Dendritic cell treated with granulocyte-macrophage colony-stimulating factor and Interleukin-4, amounts not matched to agents 40 ng/mL and 50 ng/mL, for 4 days (primary cell): ENCODE results near the gene KCNT2.

ENCODE experiments used
- H3K27ac Mint-ChIP-seq: one replicate; pipeline ENCODE4 v1.8.0; 2022; ENCODE audit warnings: mild to moderate bottlenecking, mixed read lengths
- H3K27me3 Mint-ChIP-seq: one replicate; pipeline ENCODE4 v1.8.0; 2022; ENCODE audit warnings: mild to moderate bottlenecking, mixed read lengths
- H3K36me3 Mint-ChIP-seq: one replicate; pipeline ENCODE4 v1.8.0; 2022; ENCODE audit warnings: low read depth, mixed read lengths
- H3K4me1 Mint-ChIP-seq: one replicate; pipeline ENCODE4 v1.8.0; 2022; ENCODE audit warnings: low read depth, mixed read lengths
- H3K4me3 Mint-ChIP-seq: one replicate; pipeline ENCODE4 v1.8.0; 2022; ENCODE audit warnings: mild to moderate bottlenecking, moderate library complexity, mixed read lengths
- H3K9me3 Mint-ChIP-seq: one replicate; pipeline ENCODE4 v1.8.0; 2022; ENCODE audit warnings: mixed read lengths
- intact Hi-C: fragments of 100-400 bp; cut with micrococcal nuclease; formaldehyde crosslinking; loops from one replicate; pipeline ENCODE4 v1.15.0; 2022

KCNT2 gene

GRCh38 chr1:196440711-196441110 is 167.5 kb downstream of the KCNT2 start:
- Mint-ChIP-seq H3K4me1 (no peaks in the 10 kb centered on the region), H3K27ac (no peak overlapping the region), H3K36me3 (no peaks in the 10 kb centered on the region), H3K4me3 (no peak overlapping the region), H3K9me3 (no peaks in the 10 kb centered on the region), H3K27me3 (no peaks in the 10 kb centered on the region)
- intact Hi-C loops = no loop called here

DNA sequence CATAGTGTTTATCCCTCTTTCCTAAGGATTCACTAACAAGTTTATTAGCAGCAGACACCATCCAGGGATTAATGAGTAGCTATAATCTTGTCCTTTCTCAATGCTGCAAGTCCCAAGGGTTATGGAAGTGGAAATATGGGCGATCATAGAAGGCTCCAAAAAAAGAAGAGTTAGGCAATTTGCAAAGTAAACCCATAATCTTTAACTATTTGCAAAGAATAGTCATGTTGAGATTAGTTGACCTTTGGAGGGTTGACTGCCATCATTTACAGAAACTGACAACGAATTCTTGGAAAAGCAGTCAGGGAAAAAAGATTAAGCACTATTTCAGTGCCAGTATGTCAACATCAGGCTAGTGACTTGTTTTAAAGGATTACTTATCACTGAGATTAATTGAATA is 169.9 kb downstream of the KCNT2 start:
- H3K27ac Mint-ChIP-seq = no peak overlapping the region
- H3K9me3 Mint-ChIP-seq = no peaks in the 10 kb centered on the region
- no peaks in the 10 kb centered on the region for H3K36me3 Mint-ChIP-seq
- no peaks in the 10 kb centered on the region for H3K4me1 Mint-ChIP-seq
- no peak overlapping the region for H3K4me3 Mint-ChIP-seq
- intact Hi-C loops = no loop called here
- no peaks in the 10 kb centered on the region for H3K27me3 Mint-ChIP-seq

GRCh38 chr1:196437671-196438070 is 170.6 kb downstream of the KCNT2 start:
- Mint-ChIP-seq H3K27ac (no peak overlapping the region), H3K9me3 (no peaks in the 10 kb centered on the region), H3K4me3 (no peak overlapping the region), H3K4me1 (no peaks in the 10 kb centered on the region), H3K27me3 (no peaks in the 10 kb centered on the region), H3K36me3 (no peaks in the 10 kb centered on the region)
- intact Hi-C loops = no loop called here

GRCh38 chr1:196433000-196433399 is 175.2 kb downstream of the KCNT2 start:
- H3K27me3 Mint-ChIP-seq = no peaks in the 10 kb centered on the region

DNA sequence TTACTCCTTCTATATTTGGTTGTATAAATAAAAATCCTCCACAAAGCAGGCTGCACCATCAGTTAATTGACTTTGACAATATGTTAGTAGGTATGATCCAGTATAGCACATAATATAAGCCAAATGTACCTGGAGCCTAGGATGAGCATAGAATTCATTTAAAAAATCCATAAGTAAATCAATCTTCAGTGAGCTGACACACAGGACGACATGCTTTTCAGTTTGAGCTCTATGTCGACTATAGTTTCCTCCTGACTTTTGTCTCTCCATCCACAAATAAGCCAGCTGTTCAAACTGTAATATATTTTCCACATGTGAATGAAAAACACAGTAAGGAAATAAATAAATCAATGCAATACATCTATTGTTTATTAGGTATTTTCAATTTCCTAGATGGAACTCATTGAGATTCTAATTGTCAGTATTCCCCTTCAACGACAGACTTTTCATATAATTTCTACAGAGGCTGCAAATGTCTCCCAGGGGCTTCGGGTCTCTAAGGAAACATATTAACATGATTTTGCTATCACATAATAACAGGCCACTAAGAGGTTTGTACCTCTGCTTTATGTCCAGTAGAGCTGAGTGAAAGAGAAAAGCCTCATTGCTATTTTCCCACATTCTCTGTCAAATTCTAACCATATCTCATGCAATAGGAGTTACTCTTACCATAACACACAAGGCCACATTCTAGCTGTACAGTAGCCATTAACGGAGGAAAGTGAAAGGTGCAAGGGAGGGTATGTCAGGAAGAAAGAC is 180.1 kb downstream of the KCNT2 start:
- H3K9me3 Mint-ChIP-seq = peaks cover 21% of the 10 kb centered on the region

More at GRCh38 chr1:196433000-196433399, 175.2 kb downstream of the KCNT2 start:
- Mint-ChIP-seq H3K36me3 (no peaks in the 10 kb centered on the region), H3K4me3 (no peak overlapping the region), H3K4me1 (no peaks in the 10 kb centered on the region), H3K27ac (no peak overlapping the region), H3K9me3 (peaks cover 21% of the 10 kb centered on the region)
- intact Hi-C loops = no loop called here

DNA sequence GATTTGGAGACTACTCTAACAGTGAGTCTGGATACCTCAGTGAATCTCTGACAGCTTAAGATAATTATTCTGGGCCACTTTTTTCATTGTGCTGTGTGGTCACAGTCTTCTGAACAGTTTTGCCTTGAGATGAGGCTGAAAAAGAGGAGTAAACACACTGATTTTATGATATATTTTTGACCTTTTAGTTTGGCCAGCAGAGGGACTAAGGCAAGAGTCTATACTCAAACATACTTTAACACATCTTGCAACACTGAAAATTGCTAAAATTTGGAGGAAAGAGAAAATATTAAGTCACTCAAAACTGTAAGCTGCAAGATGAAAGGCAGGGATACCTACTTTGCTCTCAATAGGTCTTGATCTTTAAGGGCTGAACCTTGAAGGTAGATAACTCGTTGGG is 182.7 kb downstream of the KCNT2 start:
- Mint-ChIP-seq H3K27me3 (no peaks in the 10 kb centered on the region), H3K4me1 (no peaks in the 10 kb centered on the region), H3K36me3 (no peaks in the 10 kb centered on the region), H3K27ac (no peak overlapping the region), H3K9me3 (peaks cover under 1% of the 10 kb centered on the region), H3K4me3 (no peak overlapping the region)
- intact Hi-C loops = no loop called here

More for the DNA sequence above, 180.1 kb downstream of the KCNT2 start:
- intact Hi-C loops = no loop called here
- Mint-ChIP-seq H3K27me3 (no peaks in the 10 kb centered on the region), H3K4me1 (no peaks in the 10 kb centered on the region), H3K4me3 (no peak overlapping the region), H3K27ac (no peak overlapping the region), H3K36me3 (no peaks in the 10 kb centered on the region)

DNA sequence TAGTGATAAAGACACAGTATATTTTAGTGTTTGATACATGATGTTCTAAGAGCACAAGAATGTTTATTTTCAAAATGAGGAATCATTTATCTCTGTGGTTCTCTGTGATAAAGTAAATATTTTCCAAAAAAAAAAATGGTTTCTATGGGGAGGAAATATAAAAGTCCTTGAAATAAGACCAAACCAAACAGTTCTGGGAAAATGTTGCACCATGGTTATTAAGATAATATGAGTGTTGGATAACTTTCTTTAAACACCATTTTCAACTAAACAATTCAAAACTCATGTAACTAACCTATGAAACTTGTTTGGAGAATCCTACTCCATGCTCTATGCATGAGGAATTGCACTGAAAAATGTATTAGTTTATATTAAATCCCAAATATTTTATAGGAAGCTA is 184.6 kb downstream of the KCNT2 start:
- intact Hi-C loops = no loop called here
- no peak overlapping the region for H3K27ac Mint-ChIP-seq
- no peak overlapping the region for H3K4me3 Mint-ChIP-seq
- no peaks in the 10 kb centered on the region for H3K36me3 Mint-ChIP-seq
- H3K27me3 Mint-ChIP-seq = no peaks in the 10 kb centered on the region
- no peaks in the 10 kb centered on the region for H3K4me1 Mint-ChIP-seq
- peaks cover 7% of the 10 kb centered on the region for H3K9me3 Mint-ChIP-seq

- H3K27ac Mint-ChIP-seq = no peak overlapping the region
- H3K4me3 Mint-ChIP-seq = no peak overlapping the region
- no peaks in the 10 kb centered on the region for H3K36me3 Mint-ChIP-seq
- intact Hi-C loops = no loop called here
- H3K27me3 Mint-ChIP-seq = no peaks in the 10 kb centered on the region
- H3K4me1 Mint-ChIP-seq = no peaks in the 10 kb centered on the region
- peaks cover 7% of the 10 kb centered on the region for H3K9me3 Mint-ChIP-seq
These were observed 189.5 kb downstream of the KCNT2 start for GRCh38 chr1:196418772-196419171.

DNA sequence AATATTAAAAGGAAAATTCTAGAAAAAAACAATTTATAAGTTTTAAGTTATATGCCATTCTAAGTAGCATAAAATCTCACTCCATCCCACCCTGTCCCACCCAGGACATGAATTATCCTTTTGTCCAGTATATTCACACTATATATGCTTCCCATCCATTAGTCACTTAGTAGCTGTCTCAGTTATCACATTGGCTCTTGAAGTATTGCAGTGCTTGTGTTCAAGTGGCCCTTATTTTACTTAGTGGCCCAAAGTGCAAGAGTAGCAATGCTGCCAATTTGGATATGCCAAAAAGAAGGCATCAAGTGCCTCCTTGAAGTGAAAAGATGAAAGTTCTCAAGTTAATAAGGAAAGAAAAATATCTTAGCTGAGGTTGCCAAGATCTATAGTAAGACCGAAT is 192.3 kb downstream of the KCNT2 start:
- intact Hi-C loops = no loop called here
- no peaks in the 10 kb centered on the region for H3K27me3 Mint-ChIP-seq
- H3K36me3 Mint-ChIP-seq = no peaks in the 10 kb centered on the region
- H3K4me1 Mint-ChIP-seq = no peaks in the 10 kb centered on the region
- H3K4me3 Mint-ChIP-seq = no peak overlapping the region
- no peak overlapping the region for H3K27ac Mint-ChIP-seq
- peaks cover 12% of the 10 kb centered on the region for H3K9me3 Mint-ChIP-seq

DNA sequence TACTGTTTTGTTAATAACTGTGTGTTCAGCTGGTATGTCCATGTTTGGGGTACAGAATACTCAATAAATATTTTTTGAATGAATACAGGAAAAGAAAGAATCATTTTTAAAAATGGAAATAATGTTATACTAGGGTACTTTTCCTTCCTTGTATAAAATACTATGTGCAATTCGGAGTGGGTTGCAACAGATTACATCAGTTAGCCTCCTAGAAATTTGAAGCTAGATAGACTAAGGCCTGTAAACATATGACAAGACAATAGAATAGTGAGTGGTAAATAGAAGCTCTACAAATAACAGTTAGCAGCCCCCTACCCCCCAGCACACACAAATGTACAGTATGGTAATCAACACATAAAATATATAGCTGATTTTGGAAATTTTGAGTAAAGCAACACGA is 195.9 kb downstream of the KCNT2 start:
- Mint-ChIP-seq H3K27ac (no peak overlapping the region), H3K27me3 (no peaks in the 10 kb centered on the region), H3K4me1 (no peaks in the 10 kb centered on the region), H3K36me3 (no peaks in the 10 kb centered on the region), H3K4me3 (no peak overlapping the region), H3K9me3 (peaks cover 9% of the 10 kb centered on the region)
- intact Hi-C loops = no loop called here

GRCh38 chr1:196410768-196411167 is 197.5 kb downstream of the KCNT2 start:
- Mint-ChIP-seq H3K27me3 (no peaks in the 10 kb centered on the region), H3K9me3 (peaks cover 9% of the 10 kb centered on the region), H3K27ac (no peak overlapping the region), H3K36me3 (no peaks in the 10 kb centered on the region), H3K4me3 (no peak overlapping the region), H3K4me1 (no peaks in the 10 kb centered on the region)
- intact Hi-C loops = no loop called here

DNA sequence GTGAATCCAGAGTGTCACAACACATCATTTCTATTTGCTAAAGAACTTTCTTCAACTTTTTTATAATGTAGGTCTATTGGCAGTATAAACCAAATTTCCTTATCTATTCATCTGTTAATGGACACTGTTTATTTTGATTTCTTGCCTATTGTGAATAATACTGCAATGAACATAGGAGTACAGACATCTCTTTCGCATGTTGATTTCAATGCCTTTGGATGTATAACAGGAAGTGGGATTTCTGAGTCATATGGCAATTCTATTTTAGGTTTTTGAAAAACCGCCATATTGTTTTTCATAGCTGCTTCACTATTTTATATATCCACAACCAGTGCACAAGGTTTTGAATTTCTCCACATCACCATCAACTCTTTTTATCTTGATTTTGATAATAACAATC is 198.7 kb downstream of the KCNT2 start:
- H3K27ac Mint-ChIP-seq = no peak overlapping the region
- H3K4me1 Mint-ChIP-seq = no peaks in the 10 kb centered on the region
- intact Hi-C loops = no loop called here

DNA sequence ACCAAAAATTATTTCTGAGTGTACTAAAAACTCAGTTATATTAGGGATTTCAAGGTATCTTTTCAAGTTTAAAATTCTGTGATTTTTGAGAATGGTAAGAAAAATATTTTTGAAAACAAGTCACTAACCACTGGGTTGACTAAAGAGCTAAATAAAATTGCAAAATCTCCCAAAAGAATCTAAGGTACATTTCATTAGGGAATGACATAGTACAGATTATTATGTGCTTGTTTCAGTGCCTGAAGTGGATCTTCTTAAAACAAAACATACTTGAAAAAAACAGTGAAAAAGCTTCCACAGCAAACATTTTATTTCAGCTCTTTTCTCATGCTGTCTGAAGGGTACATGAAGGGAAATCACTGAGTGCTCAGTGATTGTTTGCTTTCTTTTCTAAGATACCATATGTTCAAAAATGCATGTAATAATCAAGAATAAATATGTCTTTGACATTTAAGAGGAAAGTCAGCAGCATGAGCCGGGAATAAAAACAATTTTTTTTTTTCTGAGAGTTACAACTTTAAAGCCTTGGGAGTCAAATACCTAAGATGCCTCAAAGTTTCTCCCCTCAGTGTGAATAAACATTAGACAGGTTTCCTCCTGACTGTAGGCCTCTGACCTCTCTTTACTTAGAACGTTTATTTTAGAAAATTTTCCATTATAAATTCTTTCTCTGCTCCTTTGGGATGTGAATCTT is 200.7 kb downstream of the KCNT2 start:
- H3K4me3 Mint-ChIP-seq = no peak overlapping the region
- H3K9me3 Mint-ChIP-seq = peaks cover 9% of the 10 kb centered on the region
- intact Hi-C loops = no loop called here
- H3K27ac Mint-ChIP-seq = no peak overlapping the region
- H3K27me3 Mint-ChIP-seq = no peaks in the 10 kb centered on the region
- no peaks in the 10 kb centered on the region for H3K36me3 Mint-ChIP-seq
- no peaks in the 10 kb centered on the region for H3K4me1 Mint-ChIP-seq

More for the DNA sequence above, 198.7 kb downstream of the KCNT2 start:
- no peak overlapping the region for H3K4me3 Mint-ChIP-seq
- no peaks in the 10 kb centered on the region for H3K36me3 Mint-ChIP-seq
- peaks cover 9% of the 10 kb centered on the region for H3K9me3 Mint-ChIP-seq
- H3K27me3 Mint-ChIP-seq = no peaks in the 10 kb centered on the region

- Mint-ChIP-seq H3K4me3 (no peak overlapping the region), H3K9me3 (peaks cover 3% of the 10 kb centered on the region), H3K27me3 (no peaks in the 10 kb centered on the region), H3K4me1 (peaks cover 2% of the 10 kb centered on the region), H3K36me3 (no peaks in the 10 kb centered on the region), H3K27ac (no peak overlapping the region)
- intact Hi-C loops = no loop called here
These were observed 202.4 kb downstream of the KCNT2 start for GRCh38 chr1:196405839-196406238.
